Testis (tissue), 3 donors: ENCODE data around the gene CROCC2. TPM values are rescaled to one million over a fixed set of nuclear protein-coding genes. Genes with fewer than 3 reads are reported as not detected.

Experiments
- DNase-seq: peaks from one replicate; pipeline ENCODE4 v3.0.0-alpha.2; 2019
- H3K27ac ChIP-seq, 2 donors: fragments of 200-600 bp; sonication (generic); one replicate each; pipeline ENCODE4 v1.5.1; 2019
- H3K27me3 ChIP-seq: fragments of 200-600 bp; sonication (generic); one replicate; pipeline ENCODE4 v1.5.1; 2019
- H3K36me3 ChIP-seq: fragments of 200-600 bp; sonication (generic); one replicate; pipeline ENCODE4 v1.5.1; 2017; ENCODE audit warnings: low read depth; ENCODE audit errors: missing control alignments
- H3K4me1 ChIP-seq: fragments of 200-600 bp; sonication (generic); one replicate; pipeline ENCODE4 v1.5.1; 2019
- H3K4me3 ChIP-seq, 2 donors: fragments of 200-600 bp; sonication (generic); one replicate each; pipeline ENCODE4 v1.5.1; 2017 to 2019
- H3K9me3 ChIP-seq: fragments of 200-600 bp; sonication (generic); one replicate; pipeline ENCODE4 v1.5.1; 2017
- POLR2A ChIP-seq: fragments of 450-650 bp; IDR thresholded peaks from one replicate; pipeline ENCODE4 v1.6.1; 2017; ENCODE audit warnings: antibody characterized with exemption, mild to moderate bottlenecking, moderate library complexity
- WGBS, 2 donors: methylation state at CpG; one replicate each; pipeline ENCODE4 v1.1.5; 2018; 5-methylcytosine and 5-hydroxymethylcytosine counted together
- intact Hi-C: fragments of 100-400 bp; cut with DNase I; formaldehyde crosslinking; loops from one replicate; pipeline ENCODE4 v1.15.1; 2023; ENCODE audit warnings: low total_unique reads
- polyA plus RNA-seq: library from polyadenylated mRNA; stranded (reverse); fragments of 350-450 nt; fragmentation: Illumina TruSeq; extraction: RNeasy Lipid Tissue Mini Kit (QIAGEN cat#74804); gene quantifications from one replicate; pipeline ENCODE4 v1.2.3, GENCODE V29; 2014; ENCODE audit warnings: low read depth, low replicate concordance; ENCODE audit not compliant: insufficient read depth
- total RNA-seq, 2 donors: library from RNA; depleted of rRNA; stranded (reverse); fragments of >200 nt; gene quantifications; one replicate each; pipeline ENCODE4 v1.2.3, GENCODE V29; 2016
- TF ChIP-seq, protein P1 (sequence below), 3 experiments: fragments of 450-650 bp in 2 of 3; fragments of 200-600 bp in 1 of 3; sonication (generic) in 1 of 3; IDR thresholded peaks; one replicate each; pipeline ENCODE4 v1.5.1; 2016 to 2019; ENCODE audit warnings: antibody characterized with exemption in 3 of 3, mild to moderate bottlenecking in 2 of 3, moderate library complexity in 1 of 3

Gene CROCC2
- total and polyA plus RNA-seq, 3 donors from 2014 or later: 0.43 to 0.55 (median 0.51) TPM

DNA sequence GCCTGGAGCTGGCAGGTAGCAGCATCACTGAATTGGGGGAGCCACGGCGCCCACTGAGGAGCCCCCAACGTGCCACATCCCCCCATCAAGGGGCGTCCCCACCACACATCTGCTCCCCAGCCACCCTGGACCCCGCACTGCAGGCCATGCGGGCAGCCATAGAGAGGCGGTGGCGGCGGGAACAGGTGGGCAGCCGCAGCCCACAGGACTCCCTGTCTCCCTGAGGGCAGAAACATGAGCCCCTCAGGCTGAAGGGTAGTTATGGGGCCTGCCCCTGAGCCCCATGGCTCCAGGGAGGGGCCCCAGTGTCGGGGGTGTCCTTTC lies 26.6 kb downstream of the CROCC2 start:
- no peak overlapping the region for H3K4me3 ChIP-seq
- no peaks in the 10 kb centered on the region for H3K27me3 ChIP-seq
- TF ChIP-seq POLR2A: no peak
- TF ChIP-seq, protein P1, sequence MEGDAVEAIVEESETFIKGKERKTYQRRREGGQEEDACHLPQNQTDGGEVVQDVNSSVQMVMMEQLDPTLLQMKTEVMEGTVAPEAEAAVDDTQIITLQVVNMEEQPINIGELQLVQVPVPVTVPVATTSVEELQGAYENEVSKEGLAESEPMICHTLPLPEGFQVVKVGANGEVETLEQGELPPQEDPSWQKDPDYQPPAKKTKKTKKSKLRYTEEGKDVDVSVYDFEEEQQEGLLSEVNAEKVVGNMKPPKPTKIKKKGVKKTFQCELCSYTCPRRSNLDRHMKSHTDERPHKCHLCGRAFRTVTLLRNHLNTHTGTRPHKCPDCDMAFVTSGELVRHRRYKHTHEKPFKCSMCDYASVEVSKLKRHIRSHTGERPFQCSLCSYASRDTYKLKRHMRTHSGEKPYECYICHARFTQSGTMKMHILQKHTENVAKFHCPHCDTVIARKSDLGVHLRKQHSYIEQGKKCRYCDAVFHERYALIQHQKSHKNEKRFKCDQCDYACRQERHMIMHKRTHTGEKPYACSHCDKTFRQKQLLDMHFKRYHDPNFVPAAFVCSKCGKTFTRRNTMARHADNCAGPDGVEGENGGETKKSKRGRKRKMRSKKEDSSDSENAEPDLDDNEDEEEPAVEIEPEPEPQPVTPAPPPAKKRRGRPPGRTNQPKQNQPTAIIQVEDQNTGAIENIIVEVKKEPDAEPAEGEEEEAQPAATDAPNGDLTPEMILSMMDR (IDR thresholded peaks at IDR 0.05): no peak
- intact Hi-C loops: no loop called here
- no peak for DNase-seq
- H3K4me1 ChIP-seq: peaks cover 13% of the 10 kb centered on the region
- H3K27ac ChIP-seq: no peak overlapping the region
- WGBS, 2 donors: 80 to 95% methylated on average over 2 to 11 of the region's 11 CpGs
- H3K9me3 ChIP-seq: no peaks in the 10 kb centered on the region
- H3K36me3 ChIP-seq: no peaks in the 10 kb centered on the region

DNA sequence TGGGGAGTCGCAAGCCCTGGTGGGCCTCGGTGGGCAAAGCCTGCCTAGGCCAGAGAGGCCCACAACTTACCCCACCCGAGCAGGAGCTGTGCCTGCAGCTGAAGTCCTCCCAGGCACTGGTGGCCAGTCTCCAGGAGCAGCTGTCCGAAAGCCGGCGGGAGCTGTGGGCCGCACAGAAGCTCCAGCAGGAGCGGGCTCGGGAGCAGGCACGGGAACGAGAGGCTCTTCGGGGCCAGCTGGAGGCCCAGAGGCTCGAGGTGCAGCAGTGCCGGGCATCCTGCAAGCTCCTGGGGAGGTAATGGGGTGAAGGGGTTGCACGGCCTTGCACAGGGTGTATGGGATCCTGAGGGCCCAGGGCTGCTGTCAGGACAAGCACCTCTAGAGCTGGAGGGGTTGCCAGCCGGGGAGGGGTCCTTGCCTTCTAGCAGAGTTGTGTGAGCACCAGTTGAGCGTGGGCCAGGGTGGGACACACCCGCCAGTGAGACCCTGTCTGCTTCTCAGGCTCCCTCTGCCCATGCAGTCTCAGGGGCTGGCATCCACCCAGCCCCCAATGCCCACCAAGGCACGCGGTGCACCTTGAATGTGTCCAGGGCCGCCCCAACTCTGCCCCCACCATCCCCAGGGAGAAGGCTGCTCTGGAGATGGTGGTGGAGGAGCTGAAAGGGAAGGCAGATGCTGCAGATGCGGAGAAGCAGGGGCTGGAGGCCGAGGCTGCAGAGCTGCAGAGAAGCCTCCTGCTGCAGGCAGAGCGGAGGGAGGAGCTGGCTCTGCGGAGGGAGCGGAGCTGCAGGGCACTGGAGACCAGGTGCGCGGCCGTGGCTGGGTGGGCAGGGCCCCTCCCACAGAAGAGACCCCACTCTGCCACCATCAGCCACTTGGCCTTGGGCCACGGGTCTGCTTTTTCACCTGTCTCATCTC lies 27.2 kb downstream of the CROCC2 start:
- intact Hi-C loops: no loop called here
- Histone ChIP-seq H3K9me3 (no peaks in the 10 kb centered on the region), H3K4me1 (peaks cover 13% of the 10 kb centered on the region), H3K27me3 (no peaks in the 10 kb centered on the region), H3K4me3 (no peak overlapping the region), H3K36me3 (no peaks in the 10 kb centered on the region), H3K27ac (no peak overlapping the region)
- peak; percentile 13 for DNase-seq
- WGBS, 2 donors: 70 to 80% methylated on average over 12 to 23 of the region's 30 CpGs
- TF ChIP-seq, protein P1 (IDR thresholded peaks at IDR 0.05): no peak
- no peak for TF ChIP-seq POLR2A

DNA sequence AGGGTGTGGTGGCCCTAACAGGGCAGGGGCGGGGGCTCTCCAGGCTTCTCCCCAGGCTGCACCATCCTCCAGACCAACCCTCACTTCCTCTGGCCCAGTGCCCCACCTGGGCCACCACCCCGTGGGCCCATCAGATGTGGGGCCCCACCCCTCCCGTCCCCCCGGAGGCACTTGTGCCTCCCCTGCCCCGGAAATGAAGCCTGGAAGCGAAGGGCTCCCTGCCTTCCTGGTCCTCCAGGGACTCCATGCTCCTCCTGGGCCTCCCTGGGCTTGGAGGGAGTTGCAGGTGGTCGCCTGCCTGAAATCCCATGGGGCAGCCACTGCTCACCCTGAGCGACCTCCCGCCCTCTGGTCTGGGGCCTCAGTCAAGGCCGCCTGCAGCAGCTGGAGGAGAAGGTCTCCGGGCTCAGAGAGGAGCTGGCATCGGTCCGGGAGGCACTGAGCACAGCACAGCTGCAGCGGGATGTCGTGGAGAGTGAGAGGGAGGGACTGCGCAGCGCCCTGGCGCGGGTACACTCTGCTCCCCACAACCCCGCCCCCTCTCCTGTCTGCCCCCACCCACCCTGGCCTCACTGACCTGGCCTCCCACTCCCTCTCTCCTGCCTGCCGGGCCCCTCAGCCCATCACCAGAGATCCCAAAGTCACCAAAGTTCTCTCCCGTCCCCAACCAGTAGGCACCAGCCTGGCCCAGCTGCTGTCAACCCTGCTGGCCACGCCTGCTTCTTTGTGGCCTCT lies 28.0 kb downstream of the CROCC2 start:
- intact Hi-C loops: no loop called here
- DNase-seq: peak; percentile 69

DNA sequence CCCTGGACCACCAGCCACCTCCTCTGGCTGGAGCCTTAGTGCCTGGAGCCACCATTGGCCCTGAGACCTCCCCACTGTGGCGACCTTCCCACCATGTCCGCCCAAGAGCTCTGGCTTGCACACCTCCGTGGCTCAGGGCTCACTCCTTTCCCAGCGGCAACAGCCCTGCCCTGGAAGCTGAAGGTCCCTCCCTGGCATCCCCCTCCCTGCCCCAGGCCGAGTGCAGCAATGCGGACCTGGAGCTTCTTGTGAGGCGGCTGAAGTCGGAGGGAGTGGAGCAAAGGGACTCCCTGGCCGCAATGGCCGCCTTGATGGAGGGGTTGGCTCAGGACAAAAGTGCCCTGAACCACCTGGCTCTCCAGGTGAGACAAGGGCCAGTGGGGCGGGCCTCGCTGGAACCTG lies 28.6 kb downstream of the CROCC2 start:
- intact Hi-C loops: no loop called here
- DNase-seq: peak; percentile 8

More for the DNA sequence above, 28.0 kb downstream of the CROCC2 start:
- 40 to 65% methylated on average over 3 to 22 of the region's 23 CpGs for WGBS, 2 donors
- Histone ChIP-seq H3K36me3 (no peaks in the 10 kb centered on the region), H3K27me3 (no peaks in the 10 kb centered on the region), H3K9me3 (no peaks in the 10 kb centered on the region), H3K27ac (no peak overlapping the region), H3K4me1 (peaks cover 13% of the 10 kb centered on the region), H3K4me3 (no peak overlapping the region)
- TF ChIP-seq, protein P1 (IDR thresholded peaks at IDR 0.05): no peak
- TF ChIP-seq POLR2A: no peak

More for the DNA sequence above, 28.6 kb downstream of the CROCC2 start:
- no peaks in the 10 kb centered on the region for H3K36me3 ChIP-seq
- peaks cover 13% of the 10 kb centered on the region for H3K4me1 ChIP-seq
- no peak overlapping the region for H3K27ac ChIP-seq
- TF ChIP-seq POLR2A: no peak
- TF ChIP-seq, protein P1 (IDR thresholded peaks at IDR 0.05): no peak
- no peaks in the 10 kb centered on the region for H3K9me3 ChIP-seq
- H3K27me3 ChIP-seq: no peaks in the 10 kb centered on the region
- H3K4me3 ChIP-seq: no peak overlapping the region
- WGBS, 2 donors: 90 to 93% methylated on average over 10 to 12 of the region's 12 CpGs
